ENCODE results near the gene FAM228B. TPM values are rescaled to one million over a fixed set of nuclear protein-coding genes. Genes with fewer than 3 reads are reported as not detected.
"Not testable (repeated sequence)": the region's sequence is repeated elsewhere in the genome, so short reads cannot be mapped to it uniquely, and the experiment has no call there.

The FAM228B gene
- total and polyA plus RNA-seq, 4 experiments from 2014 or later = 4.5 to 24.4 (median 12.3) TPM

DNA sequence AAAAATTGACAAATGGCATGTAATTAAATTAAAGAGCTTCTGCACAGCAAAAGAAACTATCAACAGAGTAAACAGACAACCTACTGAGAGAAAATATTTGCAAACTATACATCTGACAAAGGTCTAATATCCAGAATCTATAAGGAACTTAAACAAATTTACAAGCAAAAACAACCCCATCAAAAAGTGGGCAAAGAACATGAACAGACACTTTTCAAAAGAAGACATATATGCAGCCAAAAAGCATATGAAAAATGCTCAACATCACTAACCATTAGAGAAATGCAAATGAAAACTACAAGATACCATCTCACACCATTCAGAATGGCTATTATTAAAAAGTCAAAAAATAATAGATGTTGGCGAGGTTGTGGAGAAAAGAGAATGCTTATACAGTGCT lies 13.8 kb upstream of the FAM228B start:
- H3K27me3 ChIP-seq (ENCODE audit: insufficient read depth, low read length); H3K27ac ChIP-seq (ENCODE audit: low read depth, low read length); DNase-seq; H3K4me3 Mint-ChIP-seq; H3K9me3 ChIP-seq (ENCODE audit: control insufficient read depth in 1 of 2, low read length in 2 of 2); H3K4me3 ChIP-seq (ENCODE audit: low read length in 2 of 2); H3K27me3 Mint-ChIP-seq; CTCF ChIA-PET (ENCODE audit: partially characterized antibody); H3K4me1 Mint-ChIP-seq; H3K4me1 ChIP-seq (ENCODE audit: insufficient read depth, low read length); POLR2A ChIA-PET (ENCODE audit: partially characterized antibody); intact Hi-C loops (cut with micrococcal nuclease); H3K27ac Mint-ChIP-seq; H3K36me3 ChIP-seq (ENCODE audit: insufficient read depth, low read length): not testable (repeated sequence)
- Mint-ChIP-seq H3K9me3 (peaks cover 3 to 30% (median 23%) of the 10 kb centered on the region in 8 donors), H3K36me3 (peaks cover 15 to 23% of the 10 kb centered on the region in 2 donors)

DNA sequence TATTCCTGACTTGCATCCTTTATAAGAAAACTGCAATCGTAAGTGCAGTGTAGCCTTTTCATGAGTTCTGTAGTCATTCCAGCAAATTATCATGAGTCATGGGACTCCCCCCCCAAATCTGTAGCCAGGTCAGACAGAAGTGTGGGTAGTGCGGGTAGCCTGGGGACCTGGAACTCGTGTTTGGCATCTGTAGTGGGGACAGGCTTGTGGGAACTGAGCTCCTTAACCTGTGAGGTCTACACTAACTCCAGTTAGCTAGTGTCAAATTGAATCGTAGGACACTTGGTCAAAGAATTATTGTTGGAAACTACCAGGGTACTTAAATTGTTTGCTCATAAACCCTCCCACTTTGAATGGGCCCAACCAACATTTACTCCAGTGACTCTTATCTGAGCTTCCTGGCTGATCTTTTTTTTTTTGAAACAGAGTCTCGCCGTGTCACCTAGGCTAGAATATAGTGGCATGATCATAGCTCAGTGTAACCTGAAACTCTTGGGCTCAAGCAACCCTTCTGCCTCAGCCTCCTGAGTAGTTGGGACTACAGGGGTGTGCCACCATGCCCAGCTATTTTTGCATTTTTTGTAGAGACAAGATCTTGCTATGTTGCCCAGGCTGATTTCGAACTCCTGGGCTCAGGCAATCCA lies 12.5 kb upstream of the FAM228B start:
- intact Hi-C loops (cut with micrococcal nuclease) = no loop called here
- Histone ChIP-seq H3K9me3 (ENCODE audit: control insufficient read depth in 1 of 2, low read length in 2 of 2) (no peaks in the 10 kb centered on the region), H3K27me3 (ENCODE audit: insufficient read depth, low read length) (no peaks in the 10 kb centered on the region), H3K27ac (ENCODE audit: low read depth, low read length) (no peak overlapping the region), H3K4me1 (ENCODE audit: insufficient read depth, low read length) (no peaks in the 10 kb centered on the region), H3K36me3 (ENCODE audit: insufficient read depth, low read length) (no peaks in the 10 kb centered on the region), H3K4me3 (ENCODE audit: low read length in 2 of 2) (no peak overlapping the region)
- Mint-ChIP-seq H3K9me3 (peaks cover 3 to 26% (median 18%) of the 10 kb centered on the region in 8 donors), H3K4me1 (peaks cover 0 to 1% (median 0%) of the 10 kb centered on the region in 4 donors), H3K27me3 (no peaks in the 10 kb centered on the region), H3K36me3 (peaks cover 12 to 20% of the 10 kb centered on the region in 2 donors), H3K27ac (no peak overlapping the region), H3K4me3 (no peak overlapping the region)
- CTCF ChIA-PET (ENCODE audit: partially characterized antibody) = no interaction called here
- POLR2A ChIA-PET (ENCODE audit: partially characterized antibody) = no interaction called here
- no peak for DNase-seq

DNA sequence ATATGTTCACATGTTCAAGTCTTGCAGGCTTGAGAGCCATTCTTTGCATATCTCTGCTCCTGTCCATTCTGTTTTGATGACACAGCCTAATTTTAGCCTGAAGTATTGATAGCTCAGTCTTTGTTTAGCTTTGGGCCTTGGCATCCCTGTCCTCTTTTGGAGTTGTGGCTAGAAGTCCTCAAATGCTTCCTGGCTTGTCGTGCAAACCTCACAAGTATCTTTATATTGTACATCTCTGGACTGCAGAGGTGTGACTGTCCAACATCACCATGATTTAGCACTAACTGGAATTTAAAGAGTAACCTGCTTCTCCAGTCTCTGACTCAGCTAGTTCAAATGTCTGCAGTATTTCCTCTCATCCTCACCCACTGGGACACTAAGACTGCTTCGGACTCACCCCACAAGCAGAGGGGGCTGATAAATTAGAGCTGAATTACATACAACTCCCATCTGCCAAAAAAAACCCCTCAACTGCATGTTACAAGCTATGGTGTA lies 11.8 kb upstream of the FAM228B start:
- ChIA-PET POLR2A (ENCODE audit: partially characterized antibody) (no interaction called here), CTCF (ENCODE audit: partially characterized antibody) (no interaction called here)
- Mint-ChIP-seq H3K9me3 (peaks cover 3 to 23% (median 15%) of the 10 kb centered on the region in 8 donors), H3K4me1 (peaks cover 0 to 1% (median 0%) of the 10 kb centered on the region in 4 donors), H3K36me3 (peaks cover 12 to 20% of the 10 kb centered on the region in 2 donors), H3K27me3 (no peaks in the 10 kb centered on the region), H3K27ac (no peak overlapping the region), H3K4me3 (no peak overlapping the region)
- Histone ChIP-seq H3K36me3 (ENCODE audit: insufficient read depth, low read length) (no peaks in the 10 kb centered on the region), H3K9me3 (ENCODE audit: control insufficient read depth in 1 of 2, low read length in 2 of 2) (no peaks in the 10 kb centered on the region), H3K4me1 (ENCODE audit: insufficient read depth, low read length) (no peaks in the 10 kb centered on the region), H3K4me3 (ENCODE audit: low read length in 2 of 2) (no peak overlapping the region), H3K27me3 (ENCODE audit: insufficient read depth, low read length) (no peaks in the 10 kb centered on the region), H3K27ac (ENCODE audit: low read depth, low read length) (no peak overlapping the region)
- intact Hi-C loops (cut with micrococcal nuclease) = no loop called here
- DNase-seq = no peak

- Histone ChIP-seq H3K27me3 (ENCODE audit: insufficient read depth, low read length) (no peaks in the 10 kb centered on the region), H3K27ac (ENCODE audit: low read depth, low read length) (no peak overlapping the region), H3K4me1 (ENCODE audit: insufficient read depth, low read length) (no peaks in the 10 kb centered on the region), H3K4me3 (ENCODE audit: low read length in 2 of 2) (no peak overlapping the region), H3K9me3 (ENCODE audit: control insufficient read depth in 1 of 2, low read length in 2 of 2) (no peaks in the 10 kb centered on the region), H3K36me3 (ENCODE audit: insufficient read depth, low read length) (no peaks in the 10 kb centered on the region)
- Mint-ChIP-seq H3K4me1 (peaks cover 0 to 1% (median 0%) of the 10 kb centered on the region in 4 donors), H3K27ac (no peak overlapping the region), H3K36me3 (peaks cover 2 to 3% of the 10 kb centered on the region in 2 donors), H3K4me3 (no peak overlapping the region), H3K27me3 (no peaks in the 10 kb centered on the region), H3K9me3 (peaks cover 0 to 4% (median 0%) of the 10 kb centered on the region in 8 donors)
- POLR2A ChIA-PET (ENCODE audit: partially characterized antibody) = no interaction called here
- CTCF ChIA-PET (ENCODE audit: partially characterized antibody) = no interaction called here
- no peak for DNase-seq
- intact Hi-C loops (cut with micrococcal nuclease) = no loop called here
These were observed 8.2 kb upstream of the FAM228B start for GRCh38 chr2:24115057-24115456.

- Mint-ChIP-seq H3K27ac (peak overlapping the region in 1 of 7 donors; percentile 50), H3K4me1 (peaks cover 1 to 8% (median 4%) of the 10 kb centered on the region in 4 donors), H3K36me3 (peaks cover 0 to 2% of the 10 kb centered on the region in 2 donors), H3K27me3 (no peaks in the 10 kb centered on the region), H3K9me3 (peaks cover 0 to 4% (median 0%) of the 10 kb centered on the region in 8 donors), H3K4me3 (no peak overlapping the region)
- Histone ChIP-seq H3K36me3 (ENCODE audit: insufficient read depth, low read length) (no peaks in the 10 kb centered on the region), H3K9me3 (ENCODE audit: control insufficient read depth in 1 of 2, low read length in 2 of 2) (no peaks in the 10 kb centered on the region), H3K4me3 (ENCODE audit: low read length in 2 of 2) (no peak overlapping the region), H3K4me1 (ENCODE audit: insufficient read depth, low read length) (no peaks in the 10 kb centered on the region), H3K27ac (ENCODE audit: low read depth, low read length) (no peak overlapping the region), H3K27me3 (ENCODE audit: insufficient read depth, low read length) (no peaks in the 10 kb centered on the region)
- ChIA-PET POLR2A (ENCODE audit: partially characterized antibody) (no interaction called here), CTCF (ENCODE audit: partially characterized antibody) (no interaction called here)
- no peak for DNase-seq
- intact Hi-C loops (cut with micrococcal nuclease) = no loop called here
These were observed 5.4 kb upstream of the FAM228B start for GRCh38 chr2:24117902-24118301.

DNA sequence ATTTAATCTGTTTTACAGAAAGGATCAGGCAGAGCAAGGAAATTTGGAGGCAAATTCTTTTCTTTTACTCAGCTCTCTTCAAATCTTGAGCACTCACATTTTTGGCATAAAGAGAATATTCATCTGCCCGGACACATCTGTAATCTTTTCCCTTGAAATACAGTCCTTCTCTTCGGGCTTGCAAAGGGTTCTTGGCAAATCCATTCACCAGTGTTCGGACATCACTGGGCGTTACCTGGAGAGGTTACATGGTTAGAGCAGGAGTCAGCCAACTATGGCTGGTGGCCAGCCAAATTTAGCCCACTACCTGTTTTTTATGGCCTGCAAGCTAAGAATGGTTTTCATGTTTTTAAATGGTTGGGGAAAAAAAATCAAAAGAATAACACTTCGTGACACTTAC lies 2.2 kb upstream of the FAM228B start:
- no peaks in the 10 kb centered on the region for H3K9me3 Mint-ChIP-seq
- H3K4me1 ChIP-seq (ENCODE audit: insufficient read depth, low read length) = peaks cover 8% of the 10 kb centered on the region
- no peak overlapping the region for H3K27ac ChIP-seq (ENCODE audit: low read depth, low read length)
- H3K4me3 Mint-ChIP-seq = peak overlapping the region in 2 of 8 donors; percentile 2 to 25
- H3K4me1 Mint-ChIP-seq = peaks cover 8 to 17% (median 13%) of the 10 kb centered on the region in 4 donors
- intact Hi-C loops (cut with micrococcal nuclease) = no loop called here
- H3K27me3 ChIP-seq (ENCODE audit: insufficient read depth, low read length) = no peaks in the 10 kb centered on the region
- POLR2A ChIA-PET (ENCODE audit: partially characterized antibody) = no interaction called here
- H3K36me3 Mint-ChIP-seq = no peaks in the 10 kb centered on the region
- CTCF ChIA-PET (ENCODE audit: partially characterized antibody) = no interaction called here
- DNase-seq = no peak
- no peak overlapping the region for H3K4me3 ChIP-seq (ENCODE audit: low read length in 2 of 2)
- no peaks in the 10 kb centered on the region for H3K36me3 ChIP-seq (ENCODE audit: insufficient read depth, low read length)
- H3K9me3 ChIP-seq (ENCODE audit: control insufficient read depth in 1 of 2, low read length in 2 of 2) = no peaks in the 10 kb centered on the region
- H3K27ac Mint-ChIP-seq = peak overlapping the region in 1 of 7 donors; percentile 41
- no peaks in the 10 kb centered on the region for H3K27me3 Mint-ChIP-seq

- Histone ChIP-seq H3K9me3 (ENCODE audit: control insufficient read depth in 1 of 2, low read length in 2 of 2) (no peaks in the 10 kb centered on the region), H3K36me3 (ENCODE audit: insufficient read depth, low read length) (no peaks in the 10 kb centered on the region), H3K4me1 (ENCODE audit: insufficient read depth, low read length) (peaks cover 8% of the 10 kb centered on the region), H3K27ac (ENCODE audit: low read depth, low read length) (no peak overlapping the region), H3K27me3 (ENCODE audit: insufficient read depth, low read length) (no peaks in the 10 kb centered on the region), H3K4me3 (ENCODE audit: low read length in 2 of 2) (no peak overlapping the region)
- CTCF ChIA-PET (ENCODE audit: partially characterized antibody) = no interaction called here
- DNase-seq = no peak
- peak overlapping the region in 3 of 8 donors; percentile 4 to 81 (median 43) for H3K4me3 Mint-ChIP-seq
- H3K36me3 Mint-ChIP-seq = no peaks in the 10 kb centered on the region
- POLR2A ChIA-PET (ENCODE audit: partially characterized antibody) = no interaction called here
- no peaks in the 10 kb centered on the region for H3K9me3 Mint-ChIP-seq
- H3K27me3 Mint-ChIP-seq = no peaks in the 10 kb centered on the region
- peaks cover 8 to 17% (median 13%) of the 10 kb centered on the region in 4 donors for H3K4me1 Mint-ChIP-seq
- H3K27ac Mint-ChIP-seq = peak overlapping the region in 1 of 7 donors; percentile 30
- intact Hi-C loops (cut with micrococcal nuclease) = no loop called here
These were observed 1.8 kb upstream of the FAM228B start for GRCh38 chr2:24121469-24121868.

Data from CD4-positive, alpha-beta memory T cell (primary cell).